Adrenal gland (tissue), 5 donors: ENCODE data around the gene MSN.

Experiments used
- POLR2A ChIP-seq, 2 donors: fragments of 450-650 bp; IDR thresholded peaks; one replicate each; pipeline ENCODE4 v1.6.1; 2017; ENCODE audit warnings: antibody characterized with exemption in 2 of 2, mild to moderate bottlenecking in 2 of 2, moderate library complexity in 1 of 2
- TF ChIP-seq, protein P1 (sequence below), 6 experiments: fragments of 450-650 bp in 4 of 6; fragments of 200-600 bp in 2 of 6; sonication (generic) in 1 of 6; IDR thresholded peaks; 1 replicate in 5 of 6; 2 replicates in 1 of 6; pipeline versions ENCODE4 v1.5.1 to v1.8.0; 2016 to 2021; ENCODE audit warnings: antibody characterized with exemption in 6 of 6, mild to moderate bottlenecking in 2 of 6, moderate library complexity in 1 of 6
- donor health status: DM: no; HTN: no; CAD: no.

DNA sequence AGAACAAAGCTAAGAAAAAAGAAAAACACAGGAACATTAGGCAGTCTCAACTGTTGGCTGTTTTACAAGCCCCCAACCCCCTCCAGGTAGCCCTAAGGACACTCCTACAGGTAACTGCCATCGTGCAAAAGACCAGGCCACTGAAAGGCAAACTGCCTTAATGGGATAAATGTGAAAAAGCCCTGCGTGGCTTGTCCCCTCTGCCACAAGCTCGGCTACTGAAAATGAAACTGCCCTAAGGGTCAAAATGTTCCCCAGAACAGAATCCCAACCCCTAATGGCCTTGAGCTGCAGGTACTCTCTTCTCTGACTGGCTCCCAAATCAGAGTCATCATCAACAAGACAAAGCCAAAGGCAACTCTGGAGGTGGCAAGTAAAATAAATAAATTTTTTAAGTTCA lies 84.8 kb downstream of the MSN start:
- no peak for TF ChIP-seq POLR2A (IDR thresholded peaks at IDR 0.05)
- TF ChIP-seq, protein P1, sequence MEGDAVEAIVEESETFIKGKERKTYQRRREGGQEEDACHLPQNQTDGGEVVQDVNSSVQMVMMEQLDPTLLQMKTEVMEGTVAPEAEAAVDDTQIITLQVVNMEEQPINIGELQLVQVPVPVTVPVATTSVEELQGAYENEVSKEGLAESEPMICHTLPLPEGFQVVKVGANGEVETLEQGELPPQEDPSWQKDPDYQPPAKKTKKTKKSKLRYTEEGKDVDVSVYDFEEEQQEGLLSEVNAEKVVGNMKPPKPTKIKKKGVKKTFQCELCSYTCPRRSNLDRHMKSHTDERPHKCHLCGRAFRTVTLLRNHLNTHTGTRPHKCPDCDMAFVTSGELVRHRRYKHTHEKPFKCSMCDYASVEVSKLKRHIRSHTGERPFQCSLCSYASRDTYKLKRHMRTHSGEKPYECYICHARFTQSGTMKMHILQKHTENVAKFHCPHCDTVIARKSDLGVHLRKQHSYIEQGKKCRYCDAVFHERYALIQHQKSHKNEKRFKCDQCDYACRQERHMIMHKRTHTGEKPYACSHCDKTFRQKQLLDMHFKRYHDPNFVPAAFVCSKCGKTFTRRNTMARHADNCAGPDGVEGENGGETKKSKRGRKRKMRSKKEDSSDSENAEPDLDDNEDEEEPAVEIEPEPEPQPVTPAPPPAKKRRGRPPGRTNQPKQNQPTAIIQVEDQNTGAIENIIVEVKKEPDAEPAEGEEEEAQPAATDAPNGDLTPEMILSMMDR (IDR thresholded peaks at IDR 0.05) = no peak
